Measurements from ENCODE around the gene GRIA2.

GRIA2 gene

GRCh38 chr4:157265281-157265680 lies 44.8 kb downstream of the GRIA2 start:
- DNase-seq (ENCODE audit: low read depth) = no peak

GRCh38 chr4:157270108-157270507 lies 49.6 kb downstream of the GRIA2 start:
- DNase-seq (ENCODE audit: low read depth) = no peak

- DNase-seq (ENCODE audit: low read depth) = no peak
Measured at GRCh38 chr4:157270552-157270951, 50.0 kb downstream of the GRIA2 start.

- DNase-seq (ENCODE audit: low read depth) = no peak
Measured at GRCh38 chr4:157271166-157271869, 50.8 kb downstream of the GRIA2 start.

- DNase-seq (ENCODE audit: low read depth) = no peak
Measured at GRCh38 chr4:157280673-157281072, 60.1 kb downstream of the GRIA2 start.

GRCh38 chr4:157282019-157282418 lies 61.5 kb downstream of the GRIA2 start:
- DNase-seq (ENCODE audit: low read depth) = no peak

GRCh38 chr4:157287445-157287844 lies 66.9 kb downstream of the GRIA2 start:
- no peak for DNase-seq (ENCODE audit: low read depth)

- DNase-seq (ENCODE audit: low read depth) = no peak
Measured at GRCh38 chr4:157290622-157291021, 70.1 kb downstream of the GRIA2 start.

GRCh38 chr4:157291071-157291470 lies 70.5 kb downstream of the GRIA2 start:
- DNase-seq (ENCODE audit: low read depth) = no peak

- DNase-seq (ENCODE audit: low read depth) = no peak
Measured at GRCh38 chr4:157293673-157294072, 73.1 kb downstream of the GRIA2 start.

GRCh38 chr4:157294575-157294974 lies 74.0 kb downstream of the GRIA2 start:
- no peak for DNase-seq (ENCODE audit: low read depth)

GRCh38 chr4:157300701-157301100 lies 80.2 kb downstream of the GRIA2 start:
- DNase-seq (ENCODE audit: low read depth) = no peak

- no peak for DNase-seq (ENCODE audit: low read depth)
Measured at GRCh38 chr4:157303471-157303960, 83.0 kb downstream of the GRIA2 start.

- no peak for DNase-seq (ENCODE audit: low read depth)
Measured at GRCh38 chr4:157304769-157305168, 84.2 kb downstream of the GRIA2 start.

- DNase-seq (ENCODE audit: low read depth) = no peak
Measured at GRCh38 chr4:157312702-157313101, 92.2 kb downstream of the GRIA2 start.

- DNase-seq (ENCODE audit: low read depth) = no peak
Measured at GRCh38 chr4:157314906-157315305, 94.4 kb downstream of the GRIA2 start.

- DNase-seq (ENCODE audit: low read depth) = no peak
Measured at GRCh38 chr4:157315968-157316367, 95.4 kb downstream of the GRIA2 start.

GRCh38 chr4:157320092-157320491 lies 99.6 kb downstream of the GRIA2 start:
- DNase-seq (ENCODE audit: low read depth) = no peak

- DNase-seq (ENCODE audit: low read depth) = no peak
Measured at GRCh38 chr4:157327666-157328065, 107.1 kb downstream of the GRIA2 start.

- DNase-seq (ENCODE audit: low read depth) = no peak
Measured at GRCh38 chr4:157357887-157358286, 137.4 kb downstream of the GRIA2 start.

GRCh38 chr4:157358439-157358838 lies 137.9 kb downstream of the GRIA2 start:
- DNase-seq (ENCODE audit: low read depth) = no peak

- DNase-seq (ENCODE audit: low read depth) = no peak
Measured at GRCh38 chr4:157358851-157359250, 138.3 kb downstream of the GRIA2 start.

GRCh38 chr4:157363360-157363759 lies 142.8 kb downstream of the GRIA2 start:
- DNase-seq (ENCODE audit: low read depth) = no peak

GRCh38 chr4:157372154-157372553 lies 151.6 kb downstream of the GRIA2 start:
- DNase-seq (ENCODE audit: low read depth) = no peak
